SIG-M5 treated with dmso at 0.1 percent for 504 hours (cell line): ENCODE data around the gene TUBGCP4.
A peak's percentile ranks its signal among the peaks of the same experiment; 100 is the strongest.
"Not testable (repeated sequence)": the region's sequence is repeated elsewhere in the genome, so short reads cannot be mapped to it uniquely, and the experiment has no call there.

Experiments
- DNase-seq: peaks from one replicate; lab custom pipeline; 2025; ENCODE audit not compliant: unreplicated experiment; lab: John Stamatoyannopoulos, UW

The TUBGCP4 gene, protein sequence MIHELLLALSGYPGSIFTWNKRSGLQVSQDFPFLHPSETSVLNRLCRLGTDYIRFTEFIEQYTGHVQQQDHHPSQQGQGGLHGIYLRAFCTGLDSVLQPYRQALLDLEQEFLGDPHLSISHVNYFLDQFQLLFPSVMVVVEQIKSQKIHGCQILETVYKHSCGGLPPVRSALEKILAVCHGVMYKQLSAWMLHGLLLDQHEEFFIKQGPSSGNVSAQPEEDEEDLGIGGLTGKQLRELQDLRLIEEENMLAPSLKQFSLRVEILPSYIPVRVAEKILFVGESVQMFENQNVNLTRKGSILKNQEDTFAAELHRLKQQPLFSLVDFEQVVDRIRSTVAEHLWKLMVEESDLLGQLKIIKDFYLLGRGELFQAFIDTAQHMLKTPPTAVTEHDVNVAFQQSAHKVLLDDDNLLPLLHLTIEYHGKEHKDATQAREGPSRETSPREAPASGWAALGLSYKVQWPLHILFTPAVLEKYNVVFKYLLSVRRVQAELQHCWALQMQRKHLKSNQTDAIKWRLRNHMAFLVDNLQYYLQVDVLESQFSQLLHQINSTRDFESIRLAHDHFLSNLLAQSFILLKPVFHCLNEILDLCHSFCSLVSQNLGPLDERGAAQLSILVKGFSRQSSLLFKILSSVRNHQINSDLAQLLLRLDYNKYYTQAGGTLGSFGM

DNA sequence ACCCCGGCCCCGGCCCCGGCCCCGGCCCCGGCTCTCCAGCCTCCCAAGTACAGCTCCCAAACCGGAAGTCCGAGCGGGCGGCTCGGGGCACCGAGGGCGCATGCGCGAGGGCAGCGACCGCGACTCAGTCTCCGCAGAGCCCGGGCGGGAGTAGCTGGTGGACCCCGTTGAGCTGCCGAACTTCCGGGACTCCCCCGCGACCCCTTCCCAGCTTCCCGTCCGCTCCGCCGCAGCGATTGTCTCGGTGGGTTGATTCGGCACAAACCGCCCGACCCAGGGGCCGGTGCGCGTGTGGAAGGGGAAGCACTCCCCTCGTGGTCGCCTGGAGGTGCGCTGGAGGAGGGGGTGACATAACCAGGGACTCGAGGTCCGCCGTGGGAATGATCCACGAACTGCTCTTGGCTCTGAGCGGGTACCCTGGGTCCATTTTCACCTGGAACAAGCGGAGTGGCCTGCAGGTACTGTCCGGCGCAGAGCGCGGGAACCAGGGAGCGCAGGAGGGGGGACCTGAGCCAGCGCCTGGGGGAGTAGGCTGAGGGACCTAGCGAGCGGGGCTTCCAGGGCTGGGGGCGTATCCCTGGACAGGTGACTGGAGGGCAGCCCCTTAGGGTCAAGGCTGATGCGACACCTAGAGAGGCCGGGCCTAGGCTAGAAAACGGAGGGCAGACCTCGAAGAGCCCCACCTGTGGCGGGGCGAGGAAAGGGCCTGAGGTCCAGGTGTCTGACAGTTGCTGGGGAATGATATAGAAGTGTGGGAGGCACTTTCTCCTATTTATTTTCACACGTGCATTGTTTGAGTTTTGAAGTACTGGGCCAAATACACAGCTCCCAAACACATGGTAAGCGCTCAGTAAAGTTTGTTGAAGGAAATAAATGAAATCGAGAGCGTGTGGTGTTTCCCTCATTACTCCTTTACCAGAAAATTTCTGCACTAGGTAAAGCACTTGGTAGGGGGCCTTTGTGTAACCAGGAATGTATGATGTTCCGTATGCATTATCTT, at the start of gene TUBGCP4, which contains the start of gene ZSCAN29:
Gene TUBGCP4 (plus strand): TSS at position 127 of the 1,000 bp plus-strand sequence. CDS start 254 bp downstream, at position 381.
Gene ZSCAN29 (minus strand): TSS at position 69 of the 1,000 bp plus-strand sequence. CDS start 1,130 bp downstream, outside the sequence.
- DNase-seq: peak; percentile 53

DNA sequence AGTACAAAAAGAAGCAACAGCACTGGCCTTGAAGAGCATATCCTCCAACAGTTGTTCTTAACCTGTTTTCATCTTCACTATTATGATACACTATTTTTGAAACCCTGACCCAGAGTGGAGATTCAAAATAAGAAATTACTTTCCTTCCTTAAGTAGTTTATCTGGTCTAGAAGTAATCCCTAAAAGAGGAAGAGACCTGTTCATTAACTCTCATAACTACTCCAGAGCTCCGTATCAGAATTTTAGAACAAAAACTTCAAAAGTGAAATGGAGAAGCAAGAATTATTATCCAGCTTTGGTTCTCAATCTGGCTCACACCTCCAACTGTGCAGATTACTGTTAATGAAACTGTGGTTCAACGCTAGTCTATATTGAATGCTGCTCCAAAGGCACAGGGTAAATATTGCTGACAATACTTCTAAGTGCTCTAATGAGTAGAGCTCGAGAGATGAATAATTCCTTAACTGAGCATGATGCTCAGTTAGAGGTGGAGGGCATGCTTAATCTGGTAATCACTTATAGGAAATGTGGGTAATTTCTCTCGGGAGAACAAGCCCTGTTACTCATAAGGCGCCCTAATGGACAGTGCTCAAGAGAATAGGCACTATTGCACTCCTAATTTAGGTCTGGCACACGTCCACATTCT, 45.7 kb upstream of the TUBGCP4 start:
- DNase-seq: no peak

- DNase-seq: no peak
These were observed 41.5 kb upstream of the TUBGCP4 start for GRCh38 chr15:43329217-43329959.

DNA sequence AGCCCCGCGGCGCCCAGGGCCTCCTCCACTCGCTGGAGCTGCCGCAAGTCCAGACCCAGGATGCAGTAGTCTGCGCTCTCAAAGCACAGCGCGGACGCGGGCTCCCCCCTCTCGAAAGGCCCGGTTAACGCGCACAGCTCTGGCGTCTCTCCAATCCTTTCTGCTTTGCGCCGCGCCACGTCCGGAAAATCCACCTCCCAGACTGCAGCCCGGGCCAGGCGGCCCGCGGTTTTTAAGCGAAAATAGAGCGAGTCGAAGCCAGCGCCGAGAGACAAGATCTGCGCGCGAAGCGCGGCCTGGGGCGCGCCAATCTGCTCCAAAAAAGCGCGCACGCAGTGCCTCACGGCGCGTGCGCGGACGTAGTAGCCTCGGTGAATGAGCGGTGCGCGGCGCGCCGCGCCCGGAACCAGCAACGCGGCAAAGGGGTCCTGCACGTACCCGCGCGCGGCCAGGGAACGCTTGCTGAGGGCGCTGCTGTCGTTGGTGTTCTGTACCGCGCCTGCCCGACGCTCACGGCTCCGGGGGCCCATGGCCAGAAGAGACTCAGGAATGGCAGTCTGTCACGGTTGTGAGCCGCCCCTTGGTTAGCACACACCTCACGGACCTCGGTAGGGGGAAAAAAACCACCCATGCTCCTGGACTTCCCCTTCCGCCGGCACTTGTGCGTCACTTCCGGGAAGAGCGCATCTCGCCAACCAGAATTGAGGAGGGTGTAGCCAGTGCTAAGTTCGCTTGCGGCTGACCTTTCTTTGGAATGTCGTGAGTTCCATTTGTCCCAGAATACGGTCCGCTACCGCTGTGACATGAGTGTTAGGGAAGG, 40.7 kb upstream of the TUBGCP4 start, which contains the start of gene LCMT2:
Gene LCMT2 (minus strand): TSS at position 614 of the 820 bp plus-strand sequence. CDS start 84 bp downstream, at position 530.
- peak; percentile 85 for DNase-seq

DNA sequence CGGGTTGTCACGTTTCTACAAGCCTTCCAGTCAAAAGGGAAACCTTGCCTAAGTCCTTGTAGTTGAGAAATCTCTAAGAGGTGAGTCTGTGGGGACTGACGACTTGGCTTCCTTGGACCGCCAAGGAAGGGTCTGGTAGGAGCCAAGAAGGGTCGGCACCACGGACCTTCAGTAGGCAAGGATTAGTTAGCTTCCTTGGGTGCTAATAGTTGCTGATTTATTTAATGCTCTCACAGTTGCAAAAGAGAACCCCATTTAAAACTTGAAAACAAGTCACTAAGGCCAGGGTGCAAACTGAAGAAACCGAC, 40.2 kb upstream of the TUBGCP4 start:
- no peak for DNase-seq

DNA sequence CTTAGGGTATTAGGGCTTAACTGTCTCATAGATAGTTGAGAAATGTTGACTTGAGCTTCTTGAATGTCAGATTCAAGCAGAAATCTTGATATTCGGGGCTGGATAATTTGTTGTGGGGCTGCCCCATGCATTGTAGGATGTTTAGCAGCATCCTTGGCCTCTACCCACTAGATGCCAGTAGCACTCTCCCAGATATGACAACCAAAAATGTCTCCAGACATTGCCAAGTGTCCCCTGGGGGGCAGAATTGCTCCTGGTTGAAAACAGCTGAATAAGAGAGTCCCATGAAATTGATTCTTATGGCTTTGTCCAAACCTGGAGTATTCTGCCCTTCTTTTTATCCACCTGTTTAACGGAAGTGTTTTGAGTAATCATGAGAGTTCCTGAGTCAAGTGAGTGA, 24.6 kb upstream of the TUBGCP4 start:
- no peak for DNase-seq

DNA sequence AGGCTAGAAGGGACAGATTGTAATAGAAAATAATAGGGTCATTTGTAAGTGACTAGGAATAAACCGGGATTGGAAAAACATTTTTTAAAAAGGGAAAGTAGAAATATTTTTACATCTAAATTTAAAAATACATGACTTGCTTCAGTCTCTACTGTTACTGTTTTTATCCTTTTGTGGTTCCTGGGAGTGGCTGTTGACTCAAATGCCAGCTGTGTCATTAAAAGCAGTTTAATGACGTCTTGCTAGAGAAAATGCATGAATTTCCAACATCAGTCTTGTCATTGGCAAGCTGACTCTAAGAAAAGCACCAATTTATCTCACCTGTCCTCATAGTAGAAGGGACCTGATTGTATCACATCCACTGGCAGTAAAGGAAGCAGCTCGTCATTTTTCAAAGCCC, 23.8 kb upstream of the TUBGCP4 start:
- DNase-seq: no peak

DNA sequence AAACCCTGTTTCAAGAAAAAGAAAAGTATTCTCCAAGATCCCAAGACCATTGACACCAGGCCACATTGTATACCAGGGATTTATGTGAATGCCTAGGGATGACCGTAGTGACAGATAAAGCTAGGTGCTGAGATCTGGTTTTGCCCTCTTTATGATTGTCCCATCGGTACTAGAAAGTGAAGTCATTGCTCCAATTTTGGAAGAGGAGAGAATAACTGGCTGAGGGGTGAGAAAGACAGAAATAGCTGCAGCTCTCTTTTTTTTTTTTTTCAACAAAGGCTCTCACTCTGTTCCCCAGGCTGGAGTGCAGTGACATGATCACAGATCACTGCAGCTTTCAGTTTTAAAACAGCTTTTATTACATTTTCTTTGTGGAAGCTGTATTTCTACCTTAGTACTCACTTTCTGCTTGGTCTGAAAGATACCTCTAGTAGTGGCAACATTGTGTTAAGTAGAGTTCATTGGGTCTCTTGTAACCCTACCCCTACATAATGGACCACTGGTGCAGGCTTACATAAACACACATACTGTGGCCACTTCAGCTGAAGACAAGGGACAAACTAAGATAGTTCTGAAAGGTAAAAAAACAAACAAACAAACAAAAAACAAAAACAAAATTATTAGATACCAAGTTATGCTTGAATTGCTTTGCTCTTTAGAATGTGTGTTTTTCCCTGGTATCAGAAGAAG, 18.1 kb upstream of the TUBGCP4 start:
- no peak for DNase-seq

GRCh38 chr15:43360821-43361220, 10.1 kb upstream of the TUBGCP4 start:
- DNase-seq: no peak

DNA sequence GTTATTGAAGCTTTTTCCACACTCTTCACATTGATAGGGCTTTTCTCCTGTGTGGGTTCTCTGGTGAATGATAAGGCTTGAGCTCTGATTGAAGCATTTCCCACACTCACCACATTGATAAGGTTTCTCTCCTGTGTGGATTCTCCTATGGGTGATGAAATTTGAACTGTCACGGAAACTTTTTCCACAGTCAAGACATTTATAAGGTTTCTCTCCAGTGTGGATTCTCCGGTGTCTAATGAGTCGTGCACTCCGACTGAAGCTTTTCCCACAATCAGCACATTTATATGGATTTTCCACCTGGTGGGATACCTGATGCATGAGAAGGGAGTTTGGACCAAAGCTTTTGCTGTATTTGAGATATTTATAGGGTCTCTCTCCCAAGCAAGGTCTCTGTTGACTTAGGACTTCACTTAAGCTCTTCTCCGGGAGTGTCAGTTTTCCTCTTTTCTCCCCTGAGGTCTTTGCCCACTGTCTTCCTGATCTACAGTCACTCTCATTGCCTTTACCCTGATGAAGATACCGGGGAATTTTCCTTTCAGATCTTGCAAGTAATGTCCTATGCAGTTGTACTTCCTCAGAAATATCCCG, 9.5 kb upstream of the TUBGCP4 start:
- DNase-seq: no peak

GRCh38 chr15:43370310-43370974, 459 bp upstream of the TUBGCP4 start:
- no peak for DNase-seq

- no peak for DNase-seq
These were observed 5.3 kb downstream of the TUBGCP4 start for GRCh38 chr15:43376017-43376705.

DNA sequence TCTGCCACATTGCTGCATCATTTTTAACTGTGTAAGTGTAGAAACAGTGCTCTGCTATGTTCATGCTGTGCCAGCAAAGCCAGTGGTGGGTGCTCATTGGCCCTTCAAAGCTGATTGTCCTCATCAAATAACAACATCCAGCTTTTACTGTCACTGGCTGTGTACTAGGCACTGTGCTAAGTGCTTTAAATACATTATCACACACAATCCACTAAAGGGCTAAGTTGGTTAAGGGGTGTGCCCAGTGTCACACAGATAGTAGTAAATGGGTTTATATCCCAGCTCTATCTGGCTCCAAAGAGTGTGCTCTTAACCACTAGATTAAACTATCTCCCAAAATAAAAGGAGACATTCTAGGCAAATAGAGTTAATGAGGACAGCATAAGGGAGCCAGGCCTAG, 7.7 kb downstream of the TUBGCP4 start:
- DNase-seq: no peak

DNA sequence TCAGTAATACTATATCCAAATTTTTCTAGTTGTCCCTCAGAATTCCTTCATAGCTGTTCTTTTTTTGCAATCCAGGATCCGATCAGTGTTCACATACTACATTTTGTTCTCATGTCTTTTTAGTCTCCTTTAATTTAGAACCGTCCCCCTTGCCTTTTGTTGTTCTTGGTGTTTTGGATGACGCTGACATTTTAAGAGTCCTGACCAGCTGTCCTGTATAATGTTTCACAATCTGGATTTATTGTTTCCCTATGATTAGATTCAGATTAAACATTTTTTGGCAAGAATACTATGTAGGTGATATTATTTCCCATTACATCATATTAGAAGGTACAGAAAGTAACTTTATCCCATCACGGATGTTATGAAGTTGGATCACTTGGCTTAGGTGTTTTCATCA, 11.4 kb downstream of the TUBGCP4 start:
- DNase-seq: no peak

GRCh38 chr15:43383070-43383469, 12.2 kb downstream of the TUBGCP4 start:
- no peak for DNase-seq

DNA sequence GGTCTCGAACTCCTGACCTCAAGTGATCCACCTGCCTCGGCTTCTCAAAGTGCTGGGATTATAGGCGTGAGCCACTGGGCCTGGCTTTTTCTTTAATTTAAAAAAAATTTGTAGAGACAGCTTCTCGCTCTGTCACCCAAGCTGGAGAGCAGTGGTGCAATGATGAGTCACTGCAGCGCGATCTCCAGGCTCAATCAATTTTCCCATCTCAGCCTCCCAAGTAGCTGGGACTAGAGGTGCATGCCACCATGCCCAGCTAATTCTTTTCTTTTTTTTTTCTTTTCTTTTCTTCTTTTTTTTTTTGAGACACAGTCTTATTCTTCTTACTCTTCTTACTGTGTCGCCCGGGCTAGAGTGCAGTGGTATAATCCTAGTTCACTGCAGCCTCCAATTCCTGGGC, 19.8 kb downstream of the TUBGCP4 start:
- DNase-seq: no peak

DNA sequence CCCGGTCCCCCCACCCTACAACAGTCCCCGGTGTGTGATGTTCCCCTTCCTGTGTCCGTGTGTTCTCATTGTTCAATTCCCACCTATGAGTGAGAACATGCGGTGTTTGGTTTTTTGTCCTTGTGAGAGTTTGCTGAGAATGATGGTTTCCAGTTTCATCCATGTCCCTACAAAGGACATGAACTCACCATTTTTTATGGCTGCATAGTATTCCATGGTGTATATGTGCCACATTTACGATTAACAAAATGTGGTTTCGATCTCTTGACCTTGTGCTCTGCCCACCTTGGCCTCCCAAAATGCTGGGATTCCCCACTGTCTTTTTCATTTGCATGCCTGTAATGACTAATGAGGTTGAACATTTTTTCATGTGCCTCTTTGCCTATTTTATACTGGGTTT, 22.7 kb downstream of the TUBGCP4 start:
- not testable (repeated sequence) for DNase-seq
